Kidney (tissue), 14 donors: ENCODE data around the gene KIF3A. TPM values are rescaled to one million over a fixed set of nuclear protein-coding genes. Genes with fewer than 3 reads are reported as not detected.

ENCODE experiments used
- DNase-seq, 5 donors: peaks; one replicate each; pipeline ENCODE4 v3.0.0-alpha.2; 2013 to 2020
- FAIRE-seq: peaks from 2 replicates; lab custom pipeline; 2012; peaks lifted over from hg19 to GRCh38; lab: Jason Lieb, UNC
- H3K27ac ChIP-seq, 2 donors: one replicate each; pipeline ENCODE4 v1.7.0; 2013; ENCODE audit warnings: low read depth in 2 of 2, low read length in 2 of 2, inconsistent platforms in 1 of 2
- H3K27me3 ChIP-seq: one replicate; pipeline ENCODE4 v1.7.1; 2013; ENCODE audit warnings: low read length, inconsistent platforms; ENCODE audit not compliant: control insufficient read depth, insufficient read depth
- H3K36me3 ChIP-seq, 3 donors: one replicate each; pipeline versions ENCODE4 v1.7.0 to v1.7.1; 2013; ENCODE audit warnings: low read length in 3 of 3, control low read depth in 1 of 3, inconsistent platforms in 1 of 3; ENCODE audit not compliant: insufficient read depth in 3 of 3, control insufficient read depth in 2 of 3
- H3K4me1 ChIP-seq, 3 donors: one replicate each; pipeline versions ENCODE4 v1.7.0 to v1.7.1; 2013; ENCODE audit warnings: low read length in 3 of 3, inconsistent platforms in 1 of 3, low read depth in 1 of 3; ENCODE audit not compliant: control insufficient read depth in 2 of 3, insufficient read depth in 2 of 3
- H3K4me3 ChIP-seq, 3 donors: one replicate each; pipeline versions ENCODE4 v1.7.0 to v1.8.1; 2013; ENCODE audit warnings: low read length in 3 of 3, control low read depth in 1 of 3, inconsistent platforms in 1 of 3
- H3K9ac ChIP-seq, 3 donors: one replicate each; pipeline versions ENCODE4 v1.7.0 to v1.7.1; 2013; ENCODE audit warnings: low read length in 3 of 3, control low read depth in 1 of 3, inconsistent platforms in 1 of 3
- H3K9me3 ChIP-seq, 3 donors: one replicate each; pipeline versions ENCODE4 v1.7.0 to v1.7.1; 2013; ENCODE audit warnings: low read length in 3 of 3, control low read depth in 1 of 3, inconsistent platforms in 1 of 3; ENCODE audit not compliant: control insufficient read depth in 2 of 3, insufficient read depth in 1 of 3
- intact Hi-C: fragments of 100-400 bp; cut with DNase I; formaldehyde crosslinking; loops from one replicate; pipeline ENCODE4 v1.11.1; 2022
- polyA plus RNA-seq: library from polyadenylated mRNA; stranded (reverse); fragments of 350-450 nt; fragmentation: Illumina TruSeq; extraction: RNeasy Lipid Tissue Mini Kit (QIAGEN cat#74804); gene quantifications from one replicate; pipeline ENCODE4 v1.2.3, GENCODE V29; 2014; ENCODE audit warnings: low read depth, low replicate concordance; ENCODE audit not compliant: insufficient read depth
- total RNA-seq: library from RNA; stranded (reverse); fragmentation: NEBNext Ultra II Directional; extraction: Animal tissue kit (Norgen Biotek cat#: 25700); gene quantifications from one replicate; pipeline ENCODE4 v1.2.1, GENCODE V29; 2021
- TF ChIP-seq, protein P1 (sequence below): IDR thresholded peaks from 3 replicates; pipeline ENCODE4 v1.5.1; 2012; ENCODE audit warnings: mild to moderate bottlenecking, moderate library complexity, borderline replicate concordance; ENCODE audit not compliant: insufficient read depth; ENCODE audit errors: extremely low read depth
- donor health status: control.
- donor health status: control.
- donor health status: control.
- donor health status: control.
- donor health status: control.
- donor health status: DM: yes; HTN: yes; CAD: no.
- donor health status: Normal renal cell carcinoma (clear cell type).

KIF3A gene
- total and polyA plus RNA-seq, 2 donors from 2014 or later: 7.1 to 13.9 TPM

- DNase-seq: no peak
- H3K4me3 ChIP-seq: no peak overlapping the region
- no peaks in the 10 kb centered on the region for H3K27me3 ChIP-seq
- TF ChIP-seq, protein P1, sequence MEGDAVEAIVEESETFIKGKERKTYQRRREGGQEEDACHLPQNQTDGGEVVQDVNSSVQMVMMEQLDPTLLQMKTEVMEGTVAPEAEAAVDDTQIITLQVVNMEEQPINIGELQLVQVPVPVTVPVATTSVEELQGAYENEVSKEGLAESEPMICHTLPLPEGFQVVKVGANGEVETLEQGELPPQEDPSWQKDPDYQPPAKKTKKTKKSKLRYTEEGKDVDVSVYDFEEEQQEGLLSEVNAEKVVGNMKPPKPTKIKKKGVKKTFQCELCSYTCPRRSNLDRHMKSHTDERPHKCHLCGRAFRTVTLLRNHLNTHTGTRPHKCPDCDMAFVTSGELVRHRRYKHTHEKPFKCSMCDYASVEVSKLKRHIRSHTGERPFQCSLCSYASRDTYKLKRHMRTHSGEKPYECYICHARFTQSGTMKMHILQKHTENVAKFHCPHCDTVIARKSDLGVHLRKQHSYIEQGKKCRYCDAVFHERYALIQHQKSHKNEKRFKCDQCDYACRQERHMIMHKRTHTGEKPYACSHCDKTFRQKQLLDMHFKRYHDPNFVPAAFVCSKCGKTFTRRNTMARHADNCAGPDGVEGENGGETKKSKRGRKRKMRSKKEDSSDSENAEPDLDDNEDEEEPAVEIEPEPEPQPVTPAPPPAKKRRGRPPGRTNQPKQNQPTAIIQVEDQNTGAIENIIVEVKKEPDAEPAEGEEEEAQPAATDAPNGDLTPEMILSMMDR: no peak
- H3K9ac ChIP-seq: no peak overlapping the region
- H3K9me3 ChIP-seq: no peaks in the 10 kb centered on the region
- H3K27ac ChIP-seq: no peak overlapping the region
- no peak for FAIRE-seq
- no peaks in the 10 kb centered on the region for H3K4me1 ChIP-seq
- intact Hi-C loops: no loop called here
- H3K36me3 ChIP-seq: no peaks in the 10 kb centered on the region
These were observed 49.4 kb downstream of the KIF3A start for GRCh38 chr5:132687995-132688394.

DNA sequence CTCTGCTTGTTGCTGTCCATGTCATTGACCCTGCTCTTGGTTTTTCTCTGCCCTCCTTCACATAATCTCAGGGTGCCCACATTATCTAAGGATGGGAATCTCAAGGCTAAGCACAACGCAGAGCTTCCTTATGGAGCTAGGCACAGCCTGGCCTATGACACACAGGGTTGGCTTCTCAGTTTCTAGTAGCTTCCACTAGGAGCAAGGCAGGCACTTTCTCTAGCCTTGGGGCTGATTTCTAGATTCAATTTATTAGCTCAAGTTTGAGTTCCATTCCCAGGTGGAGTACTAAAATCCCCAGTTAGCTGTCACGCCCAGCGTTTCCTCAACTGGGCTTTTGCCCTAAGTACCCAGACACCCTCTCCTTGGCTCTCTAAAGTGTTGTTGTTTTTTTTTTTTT is 51.2 kb downstream of the KIF3A start:
- H3K27me3 ChIP-seq: no peaks in the 10 kb centered on the region
- no peak for FAIRE-seq
- DNase-seq: no peak
- H3K4me3 ChIP-seq: no peak overlapping the region
- H3K27ac ChIP-seq: no peak overlapping the region
- H3K9me3 ChIP-seq: no peaks in the 10 kb centered on the region
- no peaks in the 10 kb centered on the region for H3K4me1 ChIP-seq
- H3K36me3 ChIP-seq: no peaks in the 10 kb centered on the region
- H3K9ac ChIP-seq: no peak overlapping the region
- intact Hi-C loops: no loop called here
- TF ChIP-seq, protein P1: no peak

DNA sequence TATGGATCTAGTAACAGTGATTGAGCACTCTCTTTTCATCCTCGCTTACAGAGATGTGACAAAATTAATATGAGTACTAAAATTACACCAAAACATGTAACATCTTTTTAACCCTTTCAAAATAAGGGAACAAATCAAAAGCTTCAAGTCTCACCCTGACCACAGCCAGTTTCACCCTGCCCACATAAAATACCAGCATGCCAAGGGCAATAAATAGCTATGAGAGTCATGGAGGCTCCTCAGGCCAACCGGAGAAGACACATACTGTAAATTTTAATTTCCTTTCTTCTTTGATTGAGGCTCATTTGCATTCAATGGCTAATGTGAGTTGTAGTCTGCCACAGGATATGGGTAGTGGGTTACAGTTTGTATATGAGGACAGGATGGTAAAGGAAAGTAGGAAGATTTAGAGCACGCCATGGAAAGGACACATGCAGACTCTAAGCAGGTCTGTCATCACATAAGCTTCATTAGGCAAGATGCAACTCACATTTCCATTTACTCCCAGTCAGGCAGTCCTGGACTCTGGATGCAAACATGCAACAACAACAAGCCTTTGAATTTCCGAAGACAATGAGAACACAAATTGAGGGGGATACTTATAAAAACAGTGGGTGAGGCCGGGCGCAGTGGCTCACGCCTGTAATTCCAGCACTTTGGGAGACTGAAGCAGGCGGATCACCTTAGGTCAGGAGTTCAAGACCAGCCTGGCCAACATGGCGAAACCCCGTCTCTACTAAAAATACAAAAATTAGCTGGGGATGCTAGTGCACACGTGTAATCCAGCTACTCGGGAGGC is 52.2 kb downstream of the KIF3A start:
- no peaks in the 10 kb centered on the region for H3K36me3 ChIP-seq
- no peak overlapping the region for H3K4me3 ChIP-seq
- FAIRE-seq (no peak), DNase-seq (no peak)
- no peaks in the 10 kb centered on the region for H3K4me1 ChIP-seq
- no peaks in the 10 kb centered on the region for H3K27me3 ChIP-seq
- H3K9me3 ChIP-seq: no peaks in the 10 kb centered on the region
- H3K27ac ChIP-seq: no peak overlapping the region
- H3K9ac ChIP-seq: no peak overlapping the region
- intact Hi-C loops: no loop called here
- TF ChIP-seq, protein P1: no peak
